Activated CD4-positive, alpha-beta T cell treated with anti-CD3 and anti-CD28 coated beads for 24 hours (primary cell): ENCODE data around the gene PTRH1.
"Not testable (repeated sequence)": the region's sequence is repeated elsewhere in the genome, so short reads cannot be mapped to it uniquely, and the experiment has no call there.

ENCODE experiments used
- DNase-seq, 2 donors: peaks; one replicate each; pipeline ENCODE4 v3.0.0-alpha.2; 2020; ENCODE audit warnings: low read depth in 2 of 2

PTRH1 gene, protein sequence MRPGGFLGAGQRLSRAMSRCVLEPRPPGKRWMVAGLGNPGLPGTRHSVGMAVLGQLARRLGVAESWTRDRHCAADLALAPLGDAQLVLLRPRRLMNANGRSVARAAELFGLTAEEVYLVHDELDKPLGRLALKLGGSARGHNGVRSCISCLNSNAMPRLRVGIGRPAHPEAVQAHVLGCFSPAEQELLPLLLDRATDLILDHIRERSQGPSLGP

GRCh38 chr9:127715470-127716337 is at the start of gene PTRH1, which contains the start of gene TTC16:
Gene PTRH1, minus strand, starts transcription at chr9:127715663. Its CDS starts 24 bp downstream, at chr9:127715639.
Gene TTC16, plus strand, starts transcription at chr9:127716079. Its CDS starts 67 bp downstream, at chr9:127716146.
- DNase-seq = peak; percentile 95 to 97

DNA sequence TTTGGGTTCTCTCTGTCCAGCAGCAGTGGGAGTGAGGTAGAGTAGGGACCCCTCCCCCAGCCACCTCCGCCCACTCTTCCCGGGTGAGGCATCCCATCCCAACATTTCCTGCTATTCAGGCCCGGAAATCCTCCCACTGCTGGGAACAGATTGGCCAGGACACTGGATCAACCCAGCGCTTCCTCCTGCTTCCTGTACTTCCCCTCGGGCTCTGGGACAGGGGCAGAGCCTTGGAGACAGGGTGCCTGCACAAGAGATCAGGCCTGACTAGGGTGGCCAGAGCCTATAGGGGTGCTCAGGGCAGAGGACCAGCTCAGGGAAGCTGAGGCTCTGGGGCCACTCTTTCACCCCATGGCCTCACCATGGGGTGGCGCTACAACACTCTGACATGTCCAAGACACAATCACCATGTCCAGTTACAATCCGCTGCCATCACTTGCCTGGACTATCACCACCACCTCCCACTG is 48.5 kb upstream of the PTRH1 start:
- no peak for DNase-seq

- no peak for DNase-seq
These were observed 46.7 kb upstream of the PTRH1 start for GRCh38 chr9:127762111-127762676.

- DNase-seq = no peak
These were observed 46.1 kb upstream of the PTRH1 start for GRCh38 chr9:127761491-127761956.

- DNase-seq = no peak
These were observed 45.6 kb upstream of the PTRH1 start for GRCh38 chr9:127761061-127761460.

DNA sequence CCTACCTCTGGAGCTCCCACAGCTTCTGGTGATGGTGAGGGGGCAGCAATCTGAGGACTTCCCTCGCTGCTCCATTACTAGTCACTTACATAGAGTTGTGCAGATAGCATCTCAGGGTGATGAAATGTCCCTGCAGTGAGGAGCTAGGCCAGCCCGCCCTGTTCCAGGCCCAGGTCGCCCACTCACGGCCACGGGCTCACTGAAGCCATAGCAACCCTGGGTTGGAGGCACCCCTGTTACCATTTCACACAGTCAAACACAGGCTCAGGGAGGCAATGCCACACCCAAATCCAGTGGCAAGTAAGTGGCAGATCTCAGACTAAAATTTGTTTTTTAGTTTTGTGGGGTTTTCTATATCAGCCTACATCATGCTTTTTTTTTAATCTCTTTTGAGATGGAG is 43.4 kb upstream of the PTRH1 start:
- no peak for DNase-seq

- not testable (repeated sequence) for DNase-seq
These were observed 41.3 kb upstream of the PTRH1 start for GRCh38 chr9:127756776-127757175.

GRCh38 chr9:127756233-127756632 is 40.8 kb upstream of the PTRH1 start:
- no peak for DNase-seq

- DNase-seq = no peak
These were observed 39.9 kb upstream of the PTRH1 start for GRCh38 chr9:127755061-127756060.

GRCh38 chr9:127754099-127755060 is 38.9 kb upstream of the PTRH1 start:
- no peak for DNase-seq

DNA sequence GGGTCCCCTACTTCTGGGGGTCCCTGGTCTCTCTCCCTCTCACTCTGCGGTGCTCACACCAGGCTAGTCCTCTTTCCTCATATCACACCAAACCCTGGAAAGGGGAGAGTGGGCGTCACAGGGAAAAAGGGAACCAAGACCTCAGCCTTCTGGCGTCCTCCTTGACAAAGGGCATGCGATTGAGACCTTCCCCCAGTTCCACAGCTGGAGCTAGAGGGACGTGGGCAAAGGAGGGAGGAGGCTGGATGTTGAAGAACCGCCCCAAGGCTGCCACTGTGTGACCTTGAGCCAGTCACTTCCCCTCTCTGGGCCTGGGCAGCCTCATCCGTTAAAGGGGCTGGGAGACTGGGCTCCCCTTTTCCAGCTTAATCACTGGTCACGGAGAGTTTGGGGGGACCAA is 38.2 kb upstream of the PTRH1 start:
- no peak for DNase-seq

- no peak for DNase-seq
These were observed 37.7 kb upstream of the PTRH1 start for GRCh38 chr9:127753148-127753547.

GRCh38 chr9:127751269-127752054 is 36.0 kb upstream of the PTRH1 start:
- DNase-seq = no peak

- DNase-seq = no peak
These were observed 33.8 kb upstream of the PTRH1 start for GRCh38 chr9:127749090-127749787.

DNA sequence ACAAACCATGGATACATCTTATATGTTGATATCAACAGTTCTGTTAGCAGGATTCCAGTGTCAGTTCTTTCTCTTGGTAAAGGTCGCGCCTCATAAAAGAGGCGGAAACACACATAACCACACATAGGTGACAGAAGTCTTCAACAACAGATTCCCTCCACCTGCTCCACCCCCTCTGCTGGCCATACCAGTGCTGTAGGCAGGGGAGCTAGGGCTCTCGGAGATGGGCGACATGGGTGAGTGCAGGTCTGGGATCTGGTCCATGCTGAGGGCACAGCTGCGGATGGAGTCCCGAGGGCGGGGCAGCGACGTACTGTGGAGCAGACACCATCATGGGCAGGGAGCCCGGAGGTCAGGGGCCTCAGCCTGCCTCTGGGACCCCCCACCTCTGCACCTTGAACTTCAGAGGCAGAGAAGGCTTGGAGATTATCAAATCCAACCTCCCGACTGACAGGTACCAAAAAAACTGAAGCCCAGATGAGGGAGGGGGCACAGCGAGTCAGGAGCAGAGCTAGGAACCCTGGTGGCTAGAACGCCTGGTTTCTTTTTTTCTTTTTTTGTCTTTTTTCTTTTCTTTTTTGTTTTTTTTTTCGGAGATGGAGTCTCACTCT is 31.6 kb upstream of the PTRH1 start:
- DNase-seq = no peak

- no peak for DNase-seq
These were observed 29.1 kb upstream of the PTRH1 start for GRCh38 chr9:127744398-127745110.

DNA sequence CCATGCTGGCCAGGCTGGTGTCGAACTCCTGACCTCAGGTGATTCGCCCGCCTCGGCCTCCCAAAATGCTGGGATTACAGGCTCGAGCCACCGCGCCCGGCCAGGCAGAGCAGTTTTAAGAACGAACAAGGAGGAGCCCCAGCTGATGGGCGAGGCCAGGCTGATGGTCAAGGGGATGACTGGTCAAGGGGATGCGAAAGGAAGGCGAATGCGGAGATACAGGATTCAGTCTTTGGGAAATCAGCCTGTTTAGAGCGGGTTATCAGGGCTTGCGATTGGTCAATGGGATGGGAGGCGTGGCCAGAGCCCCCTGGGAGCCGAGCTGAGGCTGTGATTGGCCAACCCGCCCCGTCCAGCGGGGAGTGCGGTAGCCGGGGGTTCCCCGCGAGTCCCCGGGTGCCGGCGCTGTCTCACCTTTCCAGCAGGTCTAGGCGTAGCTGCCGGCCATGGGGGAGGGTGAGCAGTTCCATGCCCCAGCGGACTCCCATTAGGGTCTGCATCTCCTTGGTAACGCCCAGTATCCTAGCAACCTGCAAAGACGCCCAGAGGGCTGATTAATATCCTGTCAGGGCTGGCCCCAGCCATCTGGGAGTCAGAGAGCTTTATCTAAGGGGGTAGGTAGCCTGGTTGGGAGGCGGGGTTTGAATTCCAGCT is 27.1 kb upstream of the PTRH1 start:
- no peak for DNase-seq
